Body of pancreas (tissue), 4 donors: ENCODE results near the gene GADD45A. TPM values are rescaled to one million over a fixed set of nuclear protein-coding genes. Genes with fewer than 3 reads are reported as not detected.

ENCODE experiments used
- ATAC-seq: fragments of 150-250 bp; one replicate; pipeline ENCODE4 v1.9.1; 2016
- DNase-seq, 4 donors: peaks; one replicate each; pipeline ENCODE4 v3.0.0-alpha.2; 2019
- H3K27ac ChIP-seq, 4 donors: fragments of 200-600 bp; sonication (generic); 1 replicate in 3 of 4; 2 replicates in 1 of 4; pipeline versions ENCODE4 v1.5.1 to v1.6.1; 2016 to 2019; ENCODE audit warnings: mild to moderate bottlenecking in 1 of 4, mixed read lengths in 1 of 4, moderate library complexity in 1 of 4
- H3K27me3 ChIP-seq, 2 donors: fragments of 200-600 bp; sonication (generic); one replicate each; pipeline ENCODE4 v1.6.0; 2016; ENCODE audit warnings: mild to moderate bottlenecking in 1 of 2
- H3K36me3 ChIP-seq, 2 donors: fragments of 200-600 bp; sonication (generic); replicated peaks in 1 of 2; 2 replicates each; pipeline ENCODE4 v1.5.1; 2016; ENCODE audit warnings: low read depth in 2 of 2; ENCODE audit not compliant: insufficient read depth in 1 of 2
- H3K4me1 ChIP-seq: fragments of 200-600 bp; sonication (generic); one replicate; pipeline ENCODE4 v1.6.0; 2016
- H3K4me3 ChIP-seq, 2 donors: fragments of 200-600 bp; sonication (generic); 1 replicate in 1 of 2; 2 replicates in 1 of 2; pipeline ENCODE4 v1.5.1; 2016 to 2019
- H3K9me3 ChIP-seq, 3 donors: fragments of 200-600 bp; sonication (generic); 1 replicate in 2 of 3; 2 replicates in 1 of 3; pipeline ENCODE4 v1.5.1; 2016
- CTCF ChIP-seq, 7 experiments: fragments of 450-650 bp in 4 of 7; fragments of 200-600 bp in 3 of 7; sonication (generic) in 3 of 7; IDR thresholded peaks; one replicate each; pipeline ENCODE4 v1.5.1; 2016 to 2019; ENCODE audit warnings: antibody characterized with exemption in 7 of 7
- POLR2A ChIP-seq, 3 donors: fragments of 450-650 bp; IDR thresholded peaks; one replicate each; pipeline ENCODE4 v1.6.1; 2016; ENCODE audit warnings: antibody characterized with exemption in 3 of 3, mild to moderate bottlenecking in 2 of 3
- WGBS, 2 donors: methylation state at CpG; one replicate each; pipeline ENCODE4 v1.1.5; 2017; 5-methylcytosine and 5-hydroxymethylcytosine counted together
- intact Hi-C: fragments of 100-400 bp; cut with DNase I; formaldehyde crosslinking; loops from one replicate; pipeline ENCODE4 v1.15.1; 2023
- total RNA-seq, 2 donors: library from RNA; depleted of rRNA; stranded (reverse); fragments of >200 nt; gene quantifications; one replicate each; pipeline ENCODE4 v1.1.0, GENCODE V29; 2016

Gene GADD45A
- total RNA-seq, 2 donors from 2014 or later, result 18.5 to 28.3 TPM

GRCh38 chr1:67731322-67731721 is 46.3 kb downstream of the GADD45A start:
- no peak for TF ChIP-seq POLR2A (IDR thresholded peaks at IDR 0.05)
- no peak for TF ChIP-seq CTCF (IDR thresholded peaks at IDR 0.05)

GRCh38 chr1:67732750-67733151 is 47.8 kb downstream of the GADD45A start:
- Histone ChIP-seq H3K9me3 (no peaks in the 10 kb centered on the region), H3K4me1 (peaks cover 13% of the 10 kb centered on the region), H3K27me3 (no peaks in the 10 kb centered on the region), H3K4me3 (no peak overlapping the region), H3K36me3 (no peaks in the 10 kb centered on the region), H3K27ac (no peak overlapping the region)
- intact Hi-C loops, result no loop called here
- WGBS, 2 donors, result 75 to 77% methylated on average over 6 of the region's 6 CpGs
- ATAC-seq (no peak), DNase-seq (peak in 1 of 4 donors; percentile 13)
- TF ChIP-seq CTCF (IDR thresholded peaks at IDR 0.05) (no peak), POLR2A (IDR thresholded peaks at IDR 0.05) (no peak)

More at GRCh38 chr1:67731322-67731721, 46.3 kb downstream of the GADD45A start:
- Histone ChIP-seq H3K27ac (no peak overlapping the region), H3K9me3 (no peaks in the 10 kb centered on the region), H3K4me1 (peaks cover 7% of the 10 kb centered on the region), H3K27me3 (no peaks in the 10 kb centered on the region), H3K36me3 (no peaks in the 10 kb centered on the region), H3K4me3 (no peak overlapping the region)
- 73 to 93% methylated on average over 2 of the region's 2 CpGs for WGBS, 2 donors
- DNase-seq (no peak), ATAC-seq (no peak)
- intact Hi-C loops, result no loop called here

GRCh38 chr1:67733681-67734322 is 48.8 kb downstream of the GADD45A start:
- H3K27ac ChIP-seq, result no peak overlapping the region
- TF ChIP-seq POLR2A (IDR thresholded peaks at IDR 0.05) (no peak), CTCF (IDR thresholded peaks at IDR 0.05) (no peak)
- no peaks in the 10 kb centered on the region for H3K36me3 ChIP-seq
- ATAC-seq (no peak), DNase-seq (no peak)
- no peaks in the 10 kb centered on the region for H3K9me3 ChIP-seq
- intact Hi-C loops, result no loop called here
- H3K4me3 ChIP-seq, result no peak overlapping the region
- peaks cover 13% of the 10 kb centered on the region for H3K4me1 ChIP-seq
- H3K27me3 ChIP-seq, result no peaks in the 10 kb centered on the region
- WGBS, 2 donors, result 46 to 88% methylated on average over 3 to 4 of the region's 4 CpGs

- no peaks in the 10 kb centered on the region for H3K36me3 ChIP-seq
- WGBS, 2 donors, result 87 to 96% methylated on average over 3 of the region's 3 CpGs
- H3K27ac ChIP-seq, result no peak overlapping the region
- peaks cover 13% of the 10 kb centered on the region for H3K4me1 ChIP-seq
- no peaks in the 10 kb centered on the region for H3K27me3 ChIP-seq
- DNase-seq (no peak), ATAC-seq (no peak)
- no peaks in the 10 kb centered on the region for H3K9me3 ChIP-seq
- H3K4me3 ChIP-seq, result no peak overlapping the region
- TF ChIP-seq CTCF (IDR thresholded peaks at IDR 0.05) (no peak), POLR2A (IDR thresholded peaks at IDR 0.05) (no peak)
- intact Hi-C loops, result no loop called here
Observed at GRCh38 chr1:67734323-67734690, 49.3 kb downstream of the GADD45A start.

- intact Hi-C loops, result no loop called here
Observed at GRCh38 chr1:67735206-67735605, 50.2 kb downstream of the GADD45A start.

More at GRCh38 chr1:67735206-67735605, 50.2 kb downstream of the GADD45A start:
- DNase-seq, result no peak
- peak overlapping the region in 2 of 4 donors; percentile 59 to 65 for H3K27ac ChIP-seq
- H3K36me3 ChIP-seq, result no peaks in the 10 kb centered on the region
- no peaks in the 10 kb centered on the region for H3K27me3 ChIP-seq
- H3K4me3 ChIP-seq, result no peak overlapping the region
- 69 to 88% methylated on average over 3 of the region's 3 CpGs for WGBS, 2 donors
- no peak for ATAC-seq
- TF ChIP-seq POLR2A (IDR thresholded peaks at IDR 0.05) (no peak), CTCF (IDR thresholded peaks at IDR 0.05) (no peak)
- peaks cover 13% of the 10 kb centered on the region for H3K4me1 ChIP-seq
- no peaks in the 10 kb centered on the region for H3K9me3 ChIP-seq
